Measurements from ENCODE around the gene HSPG2. TPM values are rescaled to one million over a fixed set of nuclear protein-coding genes. Genes with fewer than 3 reads are reported as not detected.

HSPG2 gene
- total RNA-seq, 1 donor from 2014 or later, result 1.7 TPM

GRCh38 chr1:21775550-21775914 lies 161.6 kb downstream of the HSPG2 start:
- Mint-ChIP-seq H3K9me3 (peaks cover 2% of the 10 kb centered on the region), H3K4me1 (peaks cover 57% of the 10 kb centered on the region), H3K27me3 (no peaks in the 10 kb centered on the region), H3K4me3 (no peak overlapping the region), H3K27ac (peak overlapping the region; percentile 41), H3K36me3 (ENCODE audit: low read depth) (peaks cover 9% of the 10 kb centered on the region)
- CTCF ChIA-PET, result interaction anchor here (0.9 kb wide), 1 partner anchor 8 kb away, joined by 3 read pairs; no protein-coding TSS in a partner anchor
- ATAC-seq (ENCODE audit: low read depth) (no peak), DNase-seq (no peak)
- TF ChIP-seq, protein P1, sequence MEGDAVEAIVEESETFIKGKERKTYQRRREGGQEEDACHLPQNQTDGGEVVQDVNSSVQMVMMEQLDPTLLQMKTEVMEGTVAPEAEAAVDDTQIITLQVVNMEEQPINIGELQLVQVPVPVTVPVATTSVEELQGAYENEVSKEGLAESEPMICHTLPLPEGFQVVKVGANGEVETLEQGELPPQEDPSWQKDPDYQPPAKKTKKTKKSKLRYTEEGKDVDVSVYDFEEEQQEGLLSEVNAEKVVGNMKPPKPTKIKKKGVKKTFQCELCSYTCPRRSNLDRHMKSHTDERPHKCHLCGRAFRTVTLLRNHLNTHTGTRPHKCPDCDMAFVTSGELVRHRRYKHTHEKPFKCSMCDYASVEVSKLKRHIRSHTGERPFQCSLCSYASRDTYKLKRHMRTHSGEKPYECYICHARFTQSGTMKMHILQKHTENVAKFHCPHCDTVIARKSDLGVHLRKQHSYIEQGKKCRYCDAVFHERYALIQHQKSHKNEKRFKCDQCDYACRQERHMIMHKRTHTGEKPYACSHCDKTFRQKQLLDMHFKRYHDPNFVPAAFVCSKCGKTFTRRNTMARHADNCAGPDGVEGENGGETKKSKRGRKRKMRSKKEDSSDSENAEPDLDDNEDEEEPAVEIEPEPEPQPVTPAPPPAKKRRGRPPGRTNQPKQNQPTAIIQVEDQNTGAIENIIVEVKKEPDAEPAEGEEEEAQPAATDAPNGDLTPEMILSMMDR (IDR thresholded peaks at IDR 0.05), result no peak
- intact Hi-C loops (cut with micrococcal nuclease), result no loop called here
- POLR2A ChIA-PET, result interaction anchor here (1.5 kb wide), 1 partner anchor 13 kb away, joined by 4 read pairs; no protein-coding TSS in a partner anchor

DNA sequence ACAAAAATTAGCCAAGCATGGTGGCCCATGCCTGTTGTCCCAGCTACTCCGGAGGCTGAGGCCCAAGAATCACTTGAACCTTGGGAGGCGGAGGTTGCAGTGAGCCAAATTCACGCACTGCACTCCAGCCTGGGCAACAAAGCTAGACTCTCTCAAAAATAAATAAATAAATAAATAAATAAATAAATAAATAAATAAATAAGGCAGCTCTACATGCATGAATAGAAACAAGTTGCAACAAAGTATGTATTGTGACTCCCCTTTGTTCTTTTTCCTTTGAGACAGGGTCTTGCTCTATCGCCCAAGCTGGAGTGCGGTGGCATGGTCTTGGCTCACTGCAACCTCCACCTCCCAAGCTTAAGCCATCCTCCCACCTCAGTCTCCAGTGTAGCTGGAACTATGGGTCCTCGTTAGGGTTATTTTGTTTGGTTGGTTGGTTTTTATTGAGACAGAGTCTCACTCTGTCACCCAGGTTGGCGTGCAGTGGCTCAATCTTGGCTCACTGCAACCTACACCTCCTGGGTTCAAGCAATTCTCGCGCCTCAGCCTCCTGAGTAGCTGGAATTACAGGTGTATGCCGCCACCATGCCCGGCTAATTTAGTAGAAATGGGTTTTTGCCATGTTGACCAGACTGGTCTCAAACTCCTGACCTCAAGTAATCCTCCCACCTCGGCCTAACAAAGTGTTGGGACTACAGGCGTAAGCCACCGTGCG lies 162.1 kb downstream of the HSPG2 start:
- peak overlapping the region; percentile 7 for H3K27ac Mint-ChIP-seq
- H3K9me3 Mint-ChIP-seq, result peaks cover 2% of the 10 kb centered on the region
- POLR2A ChIA-PET, result interaction anchor here (0.6 to 2.6 kb wide), 3 partner anchors 8 to 1837 kb away, joined by 4 to 18 read pairs (median 4); partner anchors contain the start of gene USP48
- H3K4me3 Mint-ChIP-seq, result no peak overlapping the region
- peaks cover 54% of the 10 kb centered on the region for H3K4me1 Mint-ChIP-seq
- DNase-seq (no peak), ATAC-seq (ENCODE audit: low read depth) (no peak)
- peaks cover 10% of the 10 kb centered on the region for H3K36me3 Mint-ChIP-seq (ENCODE audit: low read depth)
- intact Hi-C loops (cut with micrococcal nuclease), result no loop called here
- TF ChIP-seq, protein P1 (IDR thresholded peaks at IDR 0.05), result no peak
- H3K27me3 Mint-ChIP-seq, result no peaks in the 10 kb centered on the region
- CTCF ChIA-PET, result interaction anchor here (0.9 kb wide), 1 partner anchor 9 kb away, joined by 3 read pairs; no protein-coding TSS in a partner anchor

- Mint-ChIP-seq H3K27me3 (no peaks in the 10 kb centered on the region), H3K9me3 (peaks cover 2% of the 10 kb centered on the region), H3K27ac (peak overlapping the region; percentile 43), H3K4me3 (peak overlapping the region; percentile 28), H3K4me1 (peaks cover 54% of the 10 kb centered on the region), H3K36me3 (ENCODE audit: low read depth) (peaks cover 14% of the 10 kb centered on the region)
- intact Hi-C loops (cut with micrococcal nuclease), result no loop called here
- DNase-seq (no peak), ATAC-seq (ENCODE audit: low read depth) (peak; percentile 69)
- ChIA-PET POLR2A (interaction anchor here (0.6 to 2.6 kb wide), 4 partner anchors 8 to 342 kb away, joined by 3 to 18 read pairs (median 4); partner anchors contain the start of gene USP48), CTCF (no interaction called here)
- TF ChIP-seq, protein P1 (IDR thresholded peaks at IDR 0.05), result no peak
Measured at GRCh38 chr1:21773585-21773984, 163.5 kb downstream of the HSPG2 start.

Other genes starting within 250 kb of the HSPG2 start
- gene USP48, start 154.2 kb downstream of the HSPG2 start, total RNA-seq, result 86.3 and 97.3 TPM in 2 replicates
- gene LDLRAD2, start 125.0 kb downstream of the HSPG2 start, total RNA-seq, result 0.64 and 0.67 TPM in 2 replicates
- not detected in 2 replicates for gene CELA3B, start 39.7 kb upstream of the HSPG2 start, total RNA-seq
- gene CELA3A, start 64.3 kb upstream of the HSPG2 start, total RNA-seq, result not detected in 2 replicates
- 310 and 324 TPM in 2 replicates for gene CDC42, start 115.4 kb upstream of the HSPG2 start, total RNA-seq
- 6.5 and 7.9 TPM in 2 replicates for gene WNT4, start 205.8 kb upstream of the HSPG2 start, total RNA-seq

Measured in activated B cell treated with CpG ODN at 0.5 μM for 24 hours (primary cell).